Fibroblast of lung (primary cell): Measurements from ENCODE around the gene ABLIM2. TPM values are rescaled to one million over a fixed set of nuclear protein-coding genes. Genes with fewer than 3 reads are reported as not detected.

Experiments
- DNase-seq, 2 donors: peaks; one replicate each; pipeline versions ENCODE4 v3.0.0 to v3.0.0-alpha.2; 2010; ENCODE audit warnings: low read depth in 2 of 2
- H2AFZ ChIP-seq: 2 replicates; pipeline ENCODE4 v1.5.1; 2012; ENCODE audit warnings: low read length, control low read depth, inconsistent platforms
- H3K27ac ChIP-seq: 2 replicates; pipeline ENCODE4 v1.5.1; 2011; ENCODE audit warnings: low read length, control low read depth; ENCODE audit not compliant: insufficient read depth
- H3K27me3 ChIP-seq: 2 replicates; pipeline ENCODE4 v1.5.1; 2011; ENCODE audit warnings: mild to moderate bottlenecking, low read length; ENCODE audit not compliant: control insufficient read depth, insufficient read depth
- H3K36me3 ChIP-seq: 2 replicates; pipeline ENCODE4 v1.5.1; 2011; ENCODE audit warnings: low read length; ENCODE audit not compliant: control insufficient read depth, insufficient read depth
- H3K4me1 ChIP-seq: 2 replicates; pipeline ENCODE4 v1.5.1; 2011; ENCODE audit warnings: low read length; ENCODE audit not compliant: control insufficient read depth, insufficient read depth; ENCODE audit errors: extremely low read depth
- H3K4me2 ChIP-seq: 2 replicates; pipeline ENCODE4 v1.5.1; 2011; ENCODE audit warnings: low read length, control low read depth; ENCODE audit not compliant: insufficient read depth; ENCODE audit errors: extremely low read depth
- H3K4me3 ChIP-seq, 4 experiments: fragments of 200-600 bp in 1 of 4; sonication (generic) in 1 of 4; replicated peaks in 1 of 4; 2 replicates each; pipeline ENCODE4 v1.5.1; 2011 to 2016; ENCODE audit warnings: low read length in 4 of 4, low read depth in 3 of 4, mild to moderate bottlenecking in 3 of 4, control low read depth in 2 of 4, inconsistent platforms in 1 of 4, mixed read lengths in 1 of 4; ENCODE audit not compliant: insufficient read depth in 1 of 4; ENCODE audit errors: control extremely low read depth in 1 of 4
- H3K79me2 ChIP-seq: 2 replicates; pipeline ENCODE4 v1.5.1; 2012; ENCODE audit warnings: mild to moderate bottlenecking, low read length, inconsistent platforms; ENCODE audit not compliant: control insufficient read depth, insufficient read depth
- H3K9ac ChIP-seq: 2 replicates; pipeline ENCODE4 v1.5.1; 2011; ENCODE audit warnings: mild to moderate bottlenecking, low read length, control low read depth; ENCODE audit not compliant: insufficient read depth
- H3K9me3 ChIP-seq: 2 replicates; pipeline ENCODE4 v1.5.1; 2012; ENCODE audit warnings: low read depth, low read length; ENCODE audit not compliant: control insufficient read depth, insufficient read depth
- H4K20me1 ChIP-seq: 2 replicates; pipeline ENCODE4 v1.5.1; 2011; ENCODE audit warnings: low read length; ENCODE audit not compliant: control insufficient read depth, insufficient read depth; ENCODE audit errors: extremely low read depth
- CTCF ChIP-seq, 2 donors: IDR thresholded peaks in 1 of 2; conservative IDR thresholded peaks in 1 of 2; 1 replicate in 1 of 2; 2 replicates in 1 of 2; pipeline ENCODE4 v1.5.1; 2011 to 2012; ENCODE audit warnings: low read length in 2 of 2, control low read depth in 1 of 2, inconsistent platforms in 1 of 2, low read depth in 1 of 2, mild to moderate bottlenecking in 1 of 2
- EZH2 ChIP-seq: IDR thresholded peaks from 2 replicates; pipeline ENCODE4 v1.5.1; 2012; ENCODE audit warnings: low read length, control low read depth, mild to moderate bottlenecking; ENCODE audit errors: missing control alignments
- polyA plus RNA-seq, 2 donors: library from polyadenylated mRNA; depleted of rRNA in 1 of 2; stranded (reverse) in 1 of 2; unstranded in 1 of 2; fragments of >200 nt; gene quantifications; 2 replicates each; pipeline ENCODE4 v1.2.1, GENCODE V29; 2011 to 2012; ENCODE audit warnings: missing spikeins in 1 of 2
- total RNA-seq: library from RNA; depleted of rRNA; stranded (reverse); fragments of >200 nt; gene quantifications from 2 replicates; pipeline ENCODE4 v1.2.1, GENCODE V29; 2014

ABLIM2 gene
- total and polyA plus RNA-seq, 2 donors (not counting 1 experiment from before 2014, with no cell fraction given) = 0.66 to 2.6 TPM

GRCh38 chr4:7960017-7960789 is 198.4 kb downstream of the ABLIM2 start:
- Histone ChIP-seq H3K27me3 (peaks cover 5% of the 10 kb centered on the region), H4K20me1 (no peaks in the 10 kb centered on the region), H3K79me2 (no peaks in the 10 kb centered on the region), H3K9ac (no peak overlapping the region), H3K27ac (peak overlapping the region; percentile 69), H3K4me2 (peak overlapping the region; percentile 26), H3K4me1 (peaks cover 19% of the 10 kb centered on the region), H2AFZ (no peak overlapping the region), H3K9me3 (no peaks in the 10 kb centered on the region), H3K36me3 (no peaks in the 10 kb centered on the region), H3K4me3 (no peak overlapping the region)
- no peak for DNase-seq
- TF ChIP-seq CTCF (conservative IDR thresholded peaks at IDR 0.05 in 1 of 2, IDR thresholded peaks at IDR 0.05 in 1 of 2; ENCODE audit: low read depth in 1 of 2, low read length in 2 of 2) (no peak), EZH2 (no peak)

GRCh38 chr4:7959078-7959477 is 199.5 kb downstream of the ABLIM2 start:
- DNase-seq = no peak
- H3K27me3 ChIP-seq = peaks cover 5% of the 10 kb centered on the region
- H3K9ac ChIP-seq = no peak overlapping the region
- no peak overlapping the region for H3K27ac ChIP-seq
- peaks cover 19% of the 10 kb centered on the region for H3K4me1 ChIP-seq
- no peak overlapping the region for H2AFZ ChIP-seq
- no peaks in the 10 kb centered on the region for H3K79me2 ChIP-seq
- H4K20me1 ChIP-seq = no peaks in the 10 kb centered on the region
- H3K9me3 ChIP-seq = no peaks in the 10 kb centered on the region
- TF ChIP-seq CTCF (conservative IDR thresholded peaks at IDR 0.05 in 1 of 2, IDR thresholded peaks at IDR 0.05 in 1 of 2; ENCODE audit: low read depth in 1 of 2, low read length in 2 of 2) (no peak), EZH2 (no peak)
- no peaks in the 10 kb centered on the region for H3K36me3 ChIP-seq
- H3K4me3 ChIP-seq = no peak overlapping the region
- H3K4me2 ChIP-seq = no peak overlapping the region

- TF ChIP-seq EZH2 (no peak), CTCF (conservative IDR thresholded peaks at IDR 0.05 in 1 of 2, IDR thresholded peaks at IDR 0.05 in 1 of 2; ENCODE audit: low read depth in 1 of 2, low read length in 2 of 2) (no peak)
- no peaks in the 10 kb centered on the region for H3K79me2 ChIP-seq
- peaks cover 19% of the 10 kb centered on the region for H3K4me1 ChIP-seq
- no peaks in the 10 kb centered on the region for H3K9me3 ChIP-seq
- no peak overlapping the region for H3K27ac ChIP-seq
- no peak overlapping the region for H3K4me3 ChIP-seq
- H4K20me1 ChIP-seq = no peaks in the 10 kb centered on the region
- peak in 1 of 2 donors; percentile 23 for DNase-seq
- no peak overlapping the region for H3K9ac ChIP-seq
- no peaks in the 10 kb centered on the region for H3K36me3 ChIP-seq
- H3K4me2 ChIP-seq = no peak overlapping the region
- no peak overlapping the region for H2AFZ ChIP-seq
- no peaks in the 10 kb centered on the region for H3K27me3 ChIP-seq
These were observed 201.5 kb downstream of the ABLIM2 start for GRCh38 chr4:7956934-7957656.
